ENCODE data around the gene RAX.

DNA sequence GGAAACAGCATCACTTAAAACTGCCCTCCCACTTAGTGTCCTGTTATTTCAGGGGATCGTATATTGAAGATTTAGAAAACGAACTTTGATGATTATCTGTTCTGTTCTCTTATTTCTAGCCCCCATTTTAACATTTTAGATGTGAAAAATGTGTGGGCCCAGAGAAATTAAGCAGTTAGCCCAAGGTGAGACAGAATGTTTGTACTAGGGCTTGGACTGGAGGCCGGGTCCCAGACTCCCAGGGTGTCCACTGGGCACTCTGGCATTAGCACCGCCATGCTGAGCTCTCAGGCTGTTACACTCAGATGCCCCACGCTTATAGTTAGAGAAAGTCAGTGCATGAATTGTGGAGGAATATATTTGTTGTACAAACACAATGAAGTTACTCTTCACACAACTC is 5.5 kb upstream of the RAX start:
- TF ChIP-seq, protein P1, sequence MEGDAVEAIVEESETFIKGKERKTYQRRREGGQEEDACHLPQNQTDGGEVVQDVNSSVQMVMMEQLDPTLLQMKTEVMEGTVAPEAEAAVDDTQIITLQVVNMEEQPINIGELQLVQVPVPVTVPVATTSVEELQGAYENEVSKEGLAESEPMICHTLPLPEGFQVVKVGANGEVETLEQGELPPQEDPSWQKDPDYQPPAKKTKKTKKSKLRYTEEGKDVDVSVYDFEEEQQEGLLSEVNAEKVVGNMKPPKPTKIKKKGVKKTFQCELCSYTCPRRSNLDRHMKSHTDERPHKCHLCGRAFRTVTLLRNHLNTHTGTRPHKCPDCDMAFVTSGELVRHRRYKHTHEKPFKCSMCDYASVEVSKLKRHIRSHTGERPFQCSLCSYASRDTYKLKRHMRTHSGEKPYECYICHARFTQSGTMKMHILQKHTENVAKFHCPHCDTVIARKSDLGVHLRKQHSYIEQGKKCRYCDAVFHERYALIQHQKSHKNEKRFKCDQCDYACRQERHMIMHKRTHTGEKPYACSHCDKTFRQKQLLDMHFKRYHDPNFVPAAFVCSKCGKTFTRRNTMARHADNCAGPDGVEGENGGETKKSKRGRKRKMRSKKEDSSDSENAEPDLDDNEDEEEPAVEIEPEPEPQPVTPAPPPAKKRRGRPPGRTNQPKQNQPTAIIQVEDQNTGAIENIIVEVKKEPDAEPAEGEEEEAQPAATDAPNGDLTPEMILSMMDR (IDR thresholded peaks at IDR 0.05): no peak
- TF ChIP-seq ZFX (IDR thresholded peaks at IDR 0.05; ENCODE audit: borderline replicate concordance): no peak
